GM19463 (cell line): ENCODE results near the gene TRAPPC14.

Experiments
- ATAC-seq: cut with Tn5 transposase; IDR thresholded peaks from one replicate; pipeline ENCODE4 v1.9.1; 2021; ENCODE audit warnings: mild to moderate bottlenecking, moderate library complexity; ENCODE audit not compliant: unreplicated experiment

The TRAPPC14 gene

GRCh38 chr7:100173806-100174495, 15.4 kb upstream of the TRAPPC14 start:
- ATAC-seq: no peak

- no peak for ATAC-seq
These were observed 13.3 kb upstream of the TRAPPC14 start for GRCh38 chr7:100171840-100172239.

- ATAC-seq: no peak
These were observed 12.7 kb upstream of the TRAPPC14 start for GRCh38 chr7:100171087-100171681.

- no peak for ATAC-seq
These were observed 11.8 kb upstream of the TRAPPC14 start for GRCh38 chr7:100170101-100170897.

- no peak for ATAC-seq
These were observed 10.8 kb upstream of the TRAPPC14 start for GRCh38 chr7:100169147-100169850.

GRCh38 chr7:100167912-100168323, 9.4 kb upstream of the TRAPPC14 start:
- ATAC-seq: no peak

GRCh38 chr7:100166970-100167911, 8.7 kb upstream of the TRAPPC14 start:
- ATAC-seq: no peak

GRCh38 chr7:100166317-100166940, 7.9 kb upstream of the TRAPPC14 start:
- no peak for ATAC-seq

- ATAC-seq: no peak
These were observed 5.3 kb upstream of the TRAPPC14 start for GRCh38 chr7:100163871-100164270.

GRCh38 chr7:100163006-100163531, 4.5 kb upstream of the TRAPPC14 start:
- no peak for ATAC-seq

- no peak for ATAC-seq
These were observed 1.5 kb upstream of the TRAPPC14 start for GRCh38 chr7:100160067-100160466.

GRCh38 chr7:100159099-100159623, 638 bp upstream of the TRAPPC14 start:
- ATAC-seq: no peak

GRCh38 chr7:100157334-100158228, 942 bp downstream of the TRAPPC14 start:
- no peak for ATAC-seq

- no peak for ATAC-seq
These were observed 1.5 kb downstream of the TRAPPC14 start for GRCh38 chr7:100157069-100157333.

GRCh38 chr7:100156331-100157068, 2.0 kb downstream of the TRAPPC14 start:
- ATAC-seq: no peak

- no peak for ATAC-seq
These were observed 2.8 kb downstream of the TRAPPC14 start for GRCh38 chr7:100155553-100156317.
